ENCODE data around the gene CLDN17. TPM values are rescaled to one million over a fixed set of nuclear protein-coding genes. Genes with fewer than 3 reads are reported as not detected.

Gene CLDN17, protein sequence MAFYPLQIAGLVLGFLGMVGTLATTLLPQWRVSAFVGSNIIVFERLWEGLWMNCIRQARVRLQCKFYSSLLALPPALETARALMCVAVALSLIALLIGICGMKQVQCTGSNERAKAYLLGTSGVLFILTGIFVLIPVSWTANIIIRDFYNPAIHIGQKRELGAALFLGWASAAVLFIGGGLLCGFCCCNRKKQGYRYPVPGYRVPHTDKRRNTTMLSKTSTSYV
- not detected for total RNA-seq
- long read RNA-seq = 0 reads

DNA sequence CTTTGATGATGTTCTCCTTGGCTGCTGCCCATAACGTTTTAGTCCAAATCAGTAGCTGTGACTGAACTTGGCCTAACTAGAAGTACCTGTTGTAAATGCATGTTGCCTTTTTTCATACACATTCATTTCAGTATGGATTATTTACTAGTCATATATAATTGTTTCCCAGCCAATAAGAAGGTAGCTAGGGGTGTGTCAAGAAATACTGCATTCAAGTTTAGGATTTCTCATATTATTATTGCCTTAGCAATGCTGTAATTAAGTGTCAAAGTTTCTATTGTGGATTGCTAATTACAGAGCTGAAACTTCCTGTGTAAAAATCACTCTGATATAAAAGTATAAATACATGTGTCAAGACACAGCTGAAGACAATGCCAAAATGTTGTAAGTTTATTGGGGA lies at the start of gene CLDN17:
CLDN17 (minus strand) TSS at position 101 of the 400 bp plus-strand sequence. CDS start 188 bp downstream, outside the sequence.
- intact Hi-C loops (cut with DNase I) = no loop called here

DNA sequence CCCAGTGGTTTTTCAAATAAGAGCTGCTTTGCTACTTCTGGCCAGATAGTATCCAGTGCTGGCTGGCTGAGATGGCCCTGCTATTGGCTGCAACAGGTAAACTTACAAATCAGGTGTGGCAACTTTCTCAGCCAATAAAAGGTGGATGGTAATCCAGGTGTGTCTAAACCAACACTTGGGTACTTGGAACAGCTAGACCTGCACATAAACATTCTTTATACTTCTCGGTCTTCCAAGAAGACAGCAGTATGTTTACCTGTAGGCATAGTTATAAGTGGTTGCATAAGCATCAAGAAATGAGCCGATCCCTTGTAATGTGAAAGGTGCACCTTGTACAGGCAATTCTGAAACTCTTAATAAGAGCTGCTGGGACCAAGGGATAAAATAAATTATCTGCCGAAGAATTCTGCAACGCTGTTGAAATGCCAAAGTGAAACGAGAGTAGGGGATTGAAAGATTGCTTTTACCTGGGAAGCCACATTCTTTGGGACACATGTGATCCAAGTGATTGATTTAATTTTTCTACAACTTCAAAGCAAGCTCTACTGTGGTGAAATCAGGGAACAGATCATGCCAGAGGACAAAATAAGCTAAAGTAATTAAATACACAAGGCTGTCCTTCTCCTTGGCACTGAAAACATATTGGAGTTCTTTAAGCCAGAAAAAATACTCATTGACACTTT lies 49.6 kb upstream of the CLDN17 start, which contains the start of gene CLDN8:
CLDN8 (minus strand) TSS at position 57 of the 683 bp plus-strand sequence. CDS start 172 bp downstream, outside the sequence.
- DNase-seq (ENCODE audit: low spot score) = no peak
- intact Hi-C loops (cut with DNase I) = no loop called here

More for the DNA sequence above, at the start of gene CLDN17:
- DNase-seq (ENCODE audit: low spot score) = no peak

DNA sequence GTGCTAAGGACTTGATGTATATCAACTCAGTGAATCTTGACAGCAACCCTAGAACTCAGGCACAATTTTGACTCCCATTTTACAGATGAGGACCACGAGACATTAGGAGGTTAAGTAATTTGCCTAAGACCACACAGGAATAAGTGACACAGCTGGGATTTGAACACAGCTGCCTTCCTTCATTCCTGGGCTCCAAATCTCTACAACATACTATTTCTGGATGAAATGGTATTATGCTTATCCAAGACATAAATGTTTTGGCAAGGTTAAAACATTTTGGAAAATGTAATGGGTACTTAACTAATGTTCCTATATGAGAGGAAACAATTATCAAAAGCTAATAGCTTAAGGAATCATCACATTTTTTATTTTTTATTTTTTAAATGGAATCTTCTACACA lies 44.5 kb upstream of the CLDN17 start:
- intact Hi-C loops (cut with DNase I) = no loop called here
- no peak for DNase-seq (ENCODE audit: low spot score)

DNA sequence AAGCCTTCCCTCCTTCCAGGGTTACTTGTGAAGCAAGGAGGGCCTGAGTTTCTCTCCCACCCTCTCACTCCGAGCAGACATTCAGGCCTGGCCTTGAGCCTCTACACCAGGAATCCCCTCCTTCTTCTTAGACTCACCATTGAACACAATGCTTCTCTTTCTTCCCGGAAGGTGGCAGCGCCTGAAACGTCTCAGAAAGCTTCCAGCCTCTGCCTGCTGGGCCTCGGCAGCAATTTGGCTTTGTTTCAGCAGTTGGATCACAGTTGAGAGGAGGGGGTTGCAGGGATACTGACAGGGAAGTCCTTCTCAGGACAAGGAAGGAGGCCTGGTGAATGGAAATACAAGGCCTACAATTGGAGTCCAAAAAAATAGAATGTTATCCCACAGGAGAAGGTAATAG lies 43.0 kb upstream of the CLDN17 start:
- intact Hi-C loops (cut with DNase I) = no loop called here
- no peak for DNase-seq (ENCODE audit: low spot score)

DNA sequence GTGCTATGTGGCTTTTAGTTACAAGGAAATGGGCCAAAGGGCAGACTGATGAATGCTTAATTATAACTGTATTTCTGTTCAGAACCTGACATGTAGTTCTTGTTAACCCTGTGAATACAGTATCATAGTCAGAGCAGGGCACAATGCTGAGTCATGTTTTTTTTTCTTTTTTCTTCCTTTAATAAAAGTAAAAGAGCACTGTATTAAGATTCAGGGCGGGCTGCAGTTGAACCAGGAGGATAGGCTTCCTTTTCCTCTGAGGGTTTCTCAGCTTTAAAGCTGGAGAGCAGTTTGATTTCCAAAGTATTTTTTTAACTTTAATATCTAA lies 40.6 kb upstream of the CLDN17 start:
- DNase-seq (ENCODE audit: low spot score) = no peak
- intact Hi-C loops (cut with DNase I) = no loop called here

DNA sequence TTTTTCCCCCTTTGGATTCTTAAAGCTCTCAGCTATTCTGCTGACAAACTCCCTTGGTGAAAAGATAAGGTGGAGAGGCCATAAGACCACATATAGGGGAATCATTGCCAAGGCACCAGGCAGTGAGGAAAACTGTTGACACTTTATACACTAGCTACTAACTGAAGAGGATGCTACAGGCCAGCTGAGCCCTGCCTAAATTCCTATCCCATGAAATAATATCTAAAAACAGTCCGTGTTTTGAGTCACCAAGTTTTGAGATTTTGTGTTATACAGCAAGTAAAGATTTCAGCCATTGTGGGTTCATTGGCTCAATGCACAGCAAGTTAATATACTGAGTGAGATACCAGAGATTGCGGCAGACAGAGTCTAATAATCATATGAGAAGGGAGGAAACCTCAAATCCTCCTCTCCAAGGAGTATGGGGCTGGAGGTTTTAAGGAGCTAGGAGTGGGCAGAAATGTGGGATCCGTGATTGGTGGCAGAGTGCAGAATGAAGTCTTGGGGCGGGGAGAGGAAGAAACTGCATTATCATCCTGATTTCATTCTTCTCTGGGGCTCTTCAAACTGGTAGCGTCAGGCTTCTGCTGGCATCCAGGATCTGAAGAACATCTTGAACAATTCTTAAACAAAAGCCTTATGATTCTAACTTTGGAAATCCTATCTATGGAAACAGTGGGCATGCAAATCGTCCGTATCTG lies 40.1 kb upstream of the CLDN17 start:
- intact Hi-C loops (cut with DNase I) = no loop called here

DNA sequence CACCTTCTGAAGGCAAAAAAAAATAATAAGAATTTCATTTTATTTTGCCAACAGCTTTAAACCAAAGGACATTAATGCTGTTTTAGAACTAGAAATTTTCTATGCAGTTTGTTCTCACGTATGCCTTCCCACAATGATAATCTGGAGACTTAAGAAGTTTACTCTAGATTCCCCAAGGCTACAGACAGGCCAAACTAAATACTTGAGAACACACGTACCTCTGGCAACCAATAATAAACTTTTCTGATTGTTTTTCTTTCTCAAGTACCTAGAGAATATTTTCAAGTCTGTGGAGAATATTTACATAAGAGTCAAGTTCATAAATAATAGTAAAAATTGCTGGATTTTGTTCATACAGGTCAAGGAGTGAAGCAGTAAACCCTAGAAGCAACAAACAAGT lies 33.4 kb upstream of the CLDN17 start:
- intact Hi-C loops (cut with DNase I) = no loop called here
- no peak for DNase-seq (ENCODE audit: low spot score)

More for the DNA sequence above, 40.1 kb upstream of the CLDN17 start:
- DNase-seq (ENCODE audit: low spot score) = no peak

DNA sequence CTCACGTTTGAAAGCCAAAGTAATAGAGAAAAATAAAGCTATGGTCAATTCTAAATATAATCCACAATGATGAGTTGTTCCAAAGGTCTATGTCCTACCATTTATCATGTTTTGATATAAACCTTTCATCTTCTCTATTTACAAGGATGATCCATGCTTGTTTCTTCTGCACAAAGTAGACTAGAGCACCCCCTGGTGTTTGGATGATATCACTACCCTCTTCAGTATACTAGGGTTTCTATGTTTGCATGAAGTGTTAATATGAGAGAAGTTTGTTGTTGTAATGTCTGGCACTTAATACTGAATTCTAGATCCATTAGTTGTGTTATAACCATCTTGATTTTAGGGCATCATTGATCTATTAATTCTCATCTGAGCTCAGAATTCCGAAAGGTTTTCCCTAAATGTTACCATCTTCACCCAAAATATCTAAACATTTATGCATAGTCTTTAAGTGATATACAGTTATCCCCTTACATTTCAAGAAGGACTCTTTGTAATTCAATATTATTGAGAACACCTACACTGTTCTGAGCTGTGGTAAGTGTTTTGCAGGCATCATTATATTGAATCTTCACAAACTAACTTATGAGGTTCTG lies 28.2 kb upstream of the CLDN17 start:
- intact Hi-C loops (cut with DNase I) = no loop called here
- DNase-seq (ENCODE audit: low spot score) = no peak

DNA sequence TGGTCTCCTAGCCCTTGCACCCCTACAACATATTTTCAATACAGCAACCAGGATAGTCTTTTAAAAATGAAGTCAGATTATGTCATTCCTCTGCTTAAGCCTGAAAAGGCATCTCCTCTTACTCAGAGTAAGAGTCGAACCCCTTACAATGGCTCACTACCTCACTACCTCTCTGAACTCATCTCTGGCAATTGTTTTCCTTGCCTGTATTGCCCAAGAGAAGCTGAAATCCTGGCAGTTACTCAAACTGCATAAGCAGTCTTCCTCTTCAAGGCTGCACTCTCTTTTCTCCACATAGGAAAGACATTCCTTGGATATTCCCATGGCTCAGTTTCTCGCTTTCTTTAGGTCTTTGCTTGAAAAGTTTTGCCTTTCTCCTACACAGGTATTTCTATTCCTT lies 26.6 kb upstream of the CLDN17 start:
- no peak for DNase-seq (ENCODE audit: low spot score)
- intact Hi-C loops (cut with DNase I) = no loop called here

DNA sequence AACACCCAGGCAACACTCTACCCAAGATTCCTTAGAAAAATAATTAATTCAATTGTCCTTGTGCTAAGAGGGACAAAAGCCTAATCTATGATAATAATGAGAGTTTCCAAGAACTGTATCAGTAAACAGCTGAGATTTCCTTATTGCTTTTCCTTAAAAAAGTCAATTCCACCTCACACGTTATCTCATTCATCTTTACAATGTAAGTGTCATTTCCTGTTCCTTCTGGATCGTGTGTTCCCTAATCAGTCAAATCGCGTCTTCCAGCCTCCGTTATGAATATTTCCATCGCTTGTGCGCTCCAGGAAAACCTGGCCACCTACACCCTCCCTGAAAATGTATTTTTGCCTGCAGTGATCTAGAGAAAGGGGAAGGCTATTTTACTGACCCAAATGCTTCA lies 23.9 kb upstream of the CLDN17 start:
- DNase-seq (ENCODE audit: low spot score) = no peak
- intact Hi-C loops (cut with DNase I) = no loop called here

DNA sequence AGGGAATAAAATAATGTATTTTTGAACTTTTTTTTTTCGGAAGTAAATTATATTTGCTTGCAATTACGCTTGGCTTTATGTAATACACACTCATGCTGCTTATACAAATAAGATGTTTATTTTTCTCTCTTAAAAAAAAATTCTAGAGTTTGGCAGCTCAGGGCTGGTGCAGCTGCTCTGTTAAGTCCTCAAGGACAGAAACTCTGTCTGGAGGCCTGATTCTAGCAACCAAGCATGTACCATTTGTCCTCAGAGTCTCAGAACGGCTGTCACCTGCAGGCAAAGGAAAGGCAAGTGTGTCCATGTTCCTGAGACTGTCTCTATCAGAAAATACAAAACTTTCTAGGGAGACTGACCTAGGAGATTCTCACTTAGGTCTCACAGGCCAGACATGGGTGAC lies 23.2 kb upstream of the CLDN17 start:
- DNase-seq (ENCODE audit: low spot score) = no peak
- intact Hi-C loops (cut with DNase I) = no loop called here

DNA sequence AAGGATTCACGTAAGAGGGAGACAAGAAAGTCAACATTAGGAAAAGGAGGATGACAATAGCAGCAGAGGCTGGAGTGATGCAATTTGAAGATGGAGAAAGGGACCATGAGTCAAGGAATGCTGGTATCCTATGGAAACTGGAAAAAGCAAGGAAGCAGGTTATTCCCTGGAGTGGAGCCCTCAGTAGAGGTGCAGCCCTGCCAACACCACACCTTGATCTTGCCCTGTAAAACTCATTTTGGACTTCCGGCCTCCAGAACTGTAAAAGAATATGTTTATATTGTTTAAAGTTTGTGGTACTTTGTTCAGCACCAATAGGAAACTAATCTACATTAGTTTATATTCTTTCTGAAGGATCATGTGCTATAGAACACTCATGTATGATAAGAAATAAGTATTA lies 19.6 kb upstream of the CLDN17 start:
- intact Hi-C loops (cut with DNase I) = no loop called here
- DNase-seq (ENCODE audit: low spot score) = no peak

DNA sequence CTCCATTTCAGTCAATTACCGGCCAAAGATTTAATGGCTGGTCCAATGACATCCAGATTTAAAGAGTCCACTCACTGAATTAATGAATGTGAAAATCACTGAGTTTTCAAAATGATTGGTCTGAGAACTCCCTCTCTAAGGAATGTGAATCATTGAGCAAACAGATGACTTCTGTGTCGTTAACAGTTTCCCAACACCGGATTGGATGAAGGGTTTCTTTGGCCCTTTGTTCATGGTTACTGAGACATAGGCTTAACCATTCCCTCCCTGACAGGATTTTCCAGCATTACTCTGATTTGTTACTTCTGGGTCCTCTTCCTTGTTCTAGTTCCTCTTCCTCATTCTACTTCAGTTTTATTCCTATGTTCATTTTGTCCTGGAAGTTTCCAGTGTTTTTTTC lies 1.5 kb upstream of the CLDN17 start:
- no peak for DNase-seq (ENCODE audit: low spot score)
- intact Hi-C loops (cut with DNase I) = no loop called here

DNA sequence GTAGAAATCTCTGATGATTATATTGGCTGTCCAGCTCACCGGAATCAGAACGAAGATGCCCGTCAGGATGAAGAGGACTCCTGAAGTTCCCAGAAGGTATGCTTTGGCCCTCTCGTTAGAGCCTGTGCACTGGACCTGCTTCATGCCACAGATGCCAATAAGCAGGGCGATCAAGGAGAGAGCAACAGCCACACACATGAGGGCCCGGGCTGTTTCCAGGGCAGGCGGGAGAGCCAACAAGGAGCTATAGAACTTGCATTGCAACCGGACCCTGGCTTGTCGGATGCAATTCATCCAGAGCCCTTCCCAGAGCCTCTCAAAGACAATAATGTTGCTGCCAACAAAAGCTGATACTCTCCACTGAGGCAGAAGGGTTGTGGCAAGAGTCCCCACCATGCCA lies 434 bp downstream of the CLDN17 start:
- intact Hi-C loops (cut with DNase I) = no loop called here
- no peak for DNase-seq (ENCODE audit: low spot score)

DNA sequence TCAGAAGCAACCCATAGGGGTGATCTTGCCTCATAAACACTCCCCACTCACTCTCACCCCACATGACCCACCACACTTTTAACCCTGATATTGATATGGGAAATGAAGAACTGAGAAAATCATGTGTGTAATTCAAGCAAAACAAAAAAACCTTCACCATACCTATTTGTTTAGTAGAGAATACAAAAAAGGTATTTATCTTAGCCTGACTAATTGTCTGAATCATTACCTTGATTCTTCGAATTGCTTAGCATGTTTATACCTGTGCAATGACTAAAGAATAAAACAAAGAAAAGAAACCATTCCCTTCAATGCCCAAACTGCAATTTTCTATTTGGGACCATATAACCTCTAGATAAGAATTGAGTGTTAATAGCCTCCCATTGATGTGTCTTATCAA lies 1.8 kb downstream of the CLDN17 start:
- intact Hi-C loops (cut with DNase I) = no loop called here

DNA sequence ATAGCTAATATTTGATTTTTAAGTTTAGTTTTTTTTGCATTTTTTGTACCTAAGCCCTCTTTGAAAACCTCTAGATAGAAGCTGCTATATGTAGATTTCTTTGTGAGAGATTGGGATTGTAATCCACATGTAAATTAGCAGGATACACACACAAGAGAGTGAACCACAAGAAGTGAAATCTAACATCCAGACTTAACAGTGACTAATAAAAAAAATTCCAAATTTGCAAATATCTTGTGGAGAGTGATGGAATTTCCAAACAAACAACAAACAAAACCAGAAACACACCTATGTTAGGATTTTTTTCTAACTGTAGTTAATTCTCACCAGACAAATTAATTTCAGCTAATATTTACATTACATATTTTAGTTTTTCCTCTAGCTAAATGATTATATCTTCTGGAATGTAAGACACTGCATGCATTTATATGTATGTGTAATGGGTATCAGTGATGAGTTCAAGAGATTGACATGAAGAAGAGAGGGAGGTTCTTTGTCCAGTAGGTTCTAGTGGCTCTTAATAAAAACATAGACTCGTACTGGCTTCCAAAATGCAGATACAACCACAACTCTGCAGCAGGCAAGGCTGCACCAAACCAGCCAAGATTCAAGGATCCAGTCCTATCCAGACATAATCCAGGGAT lies 12.8 kb downstream of the CLDN17 start:
- intact Hi-C loops (cut with DNase I) = no loop called here

More for the DNA sequence above, 1.8 kb downstream of the CLDN17 start:
- DNase-seq (ENCODE audit: low spot score) = no peak

DNA sequence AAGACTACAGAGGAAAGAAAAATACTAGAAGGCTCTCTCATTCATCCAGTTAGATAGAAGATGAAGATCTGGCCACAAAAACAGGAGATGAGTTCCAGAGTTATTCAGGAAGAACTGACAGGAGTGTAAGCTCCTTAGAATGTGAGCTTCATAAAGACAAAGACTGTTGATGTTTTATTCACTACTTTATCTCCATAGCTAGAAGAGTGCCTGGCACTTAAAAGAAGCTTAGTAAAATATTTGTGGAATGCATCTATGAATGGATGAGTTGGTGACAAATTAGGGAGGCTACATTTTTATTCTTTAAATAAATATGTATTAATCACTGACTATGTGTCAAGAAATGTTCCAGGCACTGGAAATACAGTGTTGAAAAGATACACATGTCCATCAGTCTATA lies 13.8 kb downstream of the CLDN17 start:
- no peak for DNase-seq (ENCODE audit: low spot score)
- intact Hi-C loops (cut with DNase I) = no loop called here

More for the DNA sequence above, 12.8 kb downstream of the CLDN17 start:
- DNase-seq (ENCODE audit: low spot score) = no peak

DNA sequence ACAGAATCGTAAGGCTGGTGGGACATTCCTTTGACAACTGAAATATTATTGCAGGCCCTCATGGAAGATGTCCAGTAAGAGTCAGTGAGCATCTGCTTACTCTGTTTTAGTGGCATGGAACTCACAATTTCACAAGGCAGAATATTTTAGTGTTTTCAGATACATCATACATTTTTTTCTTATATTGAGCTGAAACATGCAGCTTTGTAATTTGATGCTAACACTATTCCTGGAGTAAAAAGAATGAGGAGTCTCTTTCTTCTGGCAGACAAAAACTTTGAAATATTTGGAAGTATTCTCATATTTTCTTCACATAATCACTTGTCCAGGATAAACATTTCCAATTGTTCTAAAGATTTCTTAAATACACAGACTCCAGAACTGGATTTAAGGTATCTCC lies 17.7 kb downstream of the CLDN17 start:
- intact Hi-C loops (cut with DNase I) = no loop called here
- no peak for DNase-seq (ENCODE audit: low spot score)

DNA sequence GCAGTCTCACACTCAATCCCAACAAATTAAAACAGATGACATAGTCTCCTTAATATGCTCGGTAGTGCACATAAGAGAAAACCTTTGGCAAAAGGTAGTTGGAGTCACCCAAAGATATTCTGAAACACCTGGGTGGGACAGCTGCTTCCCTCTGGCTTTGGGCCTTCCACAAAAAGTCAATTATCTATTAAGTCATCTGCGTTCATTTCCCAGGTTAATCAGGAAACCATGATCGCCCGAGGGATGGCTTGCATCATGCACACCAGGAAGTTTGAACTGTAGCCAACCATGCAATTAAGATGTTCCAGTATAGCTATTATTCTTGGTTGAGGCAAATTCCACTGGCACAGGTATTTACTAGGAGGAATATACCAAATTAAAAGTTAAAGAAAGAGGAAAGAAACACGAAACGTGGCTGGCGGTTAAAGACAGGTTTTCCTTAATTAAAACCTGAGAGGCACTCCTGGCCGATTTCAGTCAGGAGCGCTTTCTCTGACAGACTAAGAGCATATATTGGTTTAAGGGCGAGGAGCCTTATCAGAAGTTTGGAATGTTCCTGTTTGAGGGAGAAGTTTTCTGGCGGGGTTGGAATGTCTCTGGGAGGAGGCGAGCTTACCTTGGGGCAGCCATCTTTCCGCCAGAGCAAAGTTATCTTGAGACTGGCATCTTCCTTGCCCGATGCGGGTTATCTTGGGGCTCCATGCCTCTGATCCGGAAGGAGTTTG lies 19.9 kb downstream of the CLDN17 start:
- intact Hi-C loops (cut with DNase I) = no loop called here
- no peak for DNase-seq (ENCODE audit: low spot score)

Measured in cardiac septum (tissue), 1 donor.